ENCODE results near the gene AGRN.
"Not testable (repeated sequence)": the region's sequence is repeated elsewhere in the genome, so short reads cannot be mapped to it uniquely, and the experiment has no call there.

Gene AGRN

GRCh38 chr1:1024149-1024770, 4.3 kb downstream of the AGRN start:
- TF ChIP-seq CTCF (IDR thresholded peaks at IDR 0.05; ENCODE audit: insufficient read depth, low read depth, low read length, missing control alignments): no peak
- no peak for DNase-seq (ENCODE audit: low read depth)
- H3K4me3 ChIP-seq (ENCODE audit: low read depth, low read length): no peak overlapping the region

GRCh38 chr1:1024771-1025699, 5.1 kb downstream of the AGRN start:
- no peak for DNase-seq (ENCODE audit: low read depth)
- H3K4me3 ChIP-seq (ENCODE audit: low read depth, low read length): no peak overlapping the region
- no peak for TF ChIP-seq CTCF (IDR thresholded peaks at IDR 0.05; ENCODE audit: insufficient read depth, low read depth, low read length, missing control alignments)

- no peak for DNase-seq (ENCODE audit: low read depth)
- no peak overlapping the region for H3K4me3 ChIP-seq (ENCODE audit: low read depth, low read length)
- TF ChIP-seq CTCF (IDR thresholded peaks at IDR 0.05; ENCODE audit: insufficient read depth, low read depth, low read length, missing control alignments): no peak
Observed at GRCh38 chr1:1025730-1026129, 5.8 kb downstream of the AGRN start.

GRCh38 chr1:1026599-1027413, 6.9 kb downstream of the AGRN start:
- TF ChIP-seq CTCF (IDR thresholded peaks at IDR 0.05; ENCODE audit: insufficient read depth, low read depth, low read length, missing control alignments): no peak
- no peak overlapping the region for H3K4me3 ChIP-seq (ENCODE audit: low read depth, low read length)
- DNase-seq (ENCODE audit: low read depth): no peak

GRCh38 chr1:1027791-1028190, 7.9 kb downstream of the AGRN start:
- no peak for TF ChIP-seq CTCF (IDR thresholded peaks at IDR 0.05; ENCODE audit: insufficient read depth, low read depth, low read length, missing control alignments)
- no peak for DNase-seq (ENCODE audit: low read depth)
- H3K4me3 ChIP-seq (ENCODE audit: low read depth, low read length): no peak overlapping the region

GRCh38 chr1:1030867-1031658, 11.1 kb downstream of the AGRN start:
- peak; percentile 39 for DNase-seq (ENCODE audit: low read depth)
- H3K4me3 ChIP-seq (ENCODE audit: low read depth, low read length): not testable (repeated sequence)
